HG02798 (cell line): ENCODE data around the gene PPP1R14C.
"Not testable (repeated sequence)": the region's sequence is repeated elsewhere in the genome, so short reads cannot be mapped to it uniquely, and the experiment has no call there.

Experiments
- ATAC-seq: cut with Tn5 transposase; IDR thresholded peaks from one replicate; pipeline ENCODE4 v1.9.1; 2021; ENCODE audit warnings: mild to moderate bottlenecking; ENCODE audit not compliant: unreplicated experiment, poor library complexity

PPP1R14C gene

DNA sequence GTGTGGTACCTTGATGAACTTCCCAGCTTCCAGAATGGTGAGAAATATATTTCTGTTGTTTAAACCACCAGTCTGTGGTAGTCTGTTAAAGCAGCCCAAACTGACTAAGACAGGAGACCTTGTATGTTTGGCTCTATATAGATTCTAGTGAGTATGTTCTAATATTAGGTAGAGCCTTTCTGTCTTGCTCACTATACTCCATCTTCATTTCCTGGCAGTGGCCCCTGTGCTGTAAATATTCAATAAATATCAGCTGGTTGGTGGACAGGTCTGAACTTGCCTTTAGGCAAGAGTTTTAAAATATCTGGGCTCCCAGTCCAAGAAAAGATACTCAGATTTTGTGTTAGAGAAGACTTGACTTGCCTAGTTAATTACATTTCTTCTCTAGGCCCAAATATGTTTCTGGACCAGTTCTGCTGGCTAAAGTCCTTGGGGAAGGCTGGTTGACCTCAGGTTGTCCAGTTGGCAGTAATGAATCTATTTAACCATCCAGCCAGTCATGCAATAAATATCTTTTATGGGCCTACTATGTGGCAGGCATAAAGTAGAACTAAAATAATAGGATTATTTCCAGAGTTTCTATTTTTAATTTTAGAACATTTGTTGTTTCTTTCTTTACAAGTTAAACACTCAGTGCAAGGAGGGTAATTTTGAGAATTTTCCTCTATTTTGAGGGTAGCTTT, 22.3 kb downstream of the PPP1R14C start:
- ATAC-seq, result no peak

GRCh38 chr6:150167479-150167873, 24.6 kb downstream of the PPP1R14C start:
- no peak for ATAC-seq

DNA sequence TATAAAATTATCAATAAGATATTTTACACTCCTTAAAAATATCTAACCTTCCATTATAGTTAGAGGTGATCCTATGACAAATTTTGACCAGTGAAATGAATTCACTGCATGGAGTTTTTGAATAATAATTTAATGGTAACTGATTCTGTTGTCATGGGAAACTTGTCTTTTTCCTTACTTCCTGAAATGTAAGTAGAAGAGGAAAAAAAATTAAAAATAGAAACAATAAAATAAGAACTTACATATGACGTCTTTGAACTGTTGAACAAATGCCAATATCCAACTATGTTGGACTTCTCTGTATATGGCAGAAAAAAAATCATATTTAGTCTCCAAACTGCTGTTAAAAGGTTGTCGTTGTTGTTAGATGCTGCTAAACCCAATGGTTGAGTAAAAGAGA, 26.3 kb downstream of the PPP1R14C start:
- no peak for ATAC-seq

GRCh38 chr6:150169609-150170008, 26.8 kb downstream of the PPP1R14C start:
- no peak for ATAC-seq

DNA sequence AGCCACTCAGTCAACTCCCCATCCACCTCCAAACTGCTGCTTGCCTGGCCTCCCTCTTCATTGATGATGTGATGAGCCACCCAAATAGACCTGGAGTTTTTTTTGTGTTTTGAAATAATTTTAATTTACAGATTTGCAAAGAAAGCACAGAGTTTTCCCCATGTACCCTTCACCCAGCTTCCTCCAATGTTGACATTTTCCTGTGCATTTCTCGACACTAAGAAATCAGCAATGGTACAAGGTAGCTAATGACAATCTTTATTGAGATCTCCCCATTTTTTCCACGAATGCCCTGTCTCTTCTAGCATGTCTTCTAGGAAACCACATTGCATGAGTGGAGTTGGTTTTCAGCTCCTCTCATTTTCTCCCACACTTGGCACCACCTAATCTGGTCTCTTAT, 30.1 kb downstream of the PPP1R14C start:
- no peak for ATAC-seq

DNA sequence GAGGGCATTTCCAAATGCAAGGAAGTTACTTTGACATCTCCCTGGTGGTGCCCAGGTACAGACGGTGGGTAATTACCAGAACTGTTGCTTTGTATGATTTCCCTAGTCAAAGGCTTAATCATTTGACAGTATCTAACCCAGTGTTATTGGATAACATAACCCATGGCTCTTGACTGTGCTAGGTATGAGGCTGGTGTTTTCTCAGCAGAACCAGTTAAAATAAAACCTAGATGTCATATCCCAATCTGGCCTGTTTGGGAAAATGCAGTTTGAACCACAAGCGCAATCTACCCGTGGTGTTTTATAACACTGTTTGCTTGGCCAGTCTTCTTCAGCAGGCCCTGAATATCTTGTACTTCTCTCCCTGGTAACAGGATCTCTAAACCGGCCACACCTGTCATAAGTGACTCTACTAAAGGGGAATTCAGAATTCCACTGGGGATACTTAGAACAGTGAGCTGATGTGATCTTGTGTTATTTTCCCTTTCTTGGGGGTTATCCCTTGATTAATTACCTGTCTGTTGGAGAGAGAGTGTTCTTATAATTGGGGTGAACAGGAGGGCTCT, 32.8 kb downstream of the PPP1R14C start:
- no peak for ATAC-seq

GRCh38 chr6:150176152-150176551, 33.3 kb downstream of the PPP1R14C start:
- ATAC-seq, result no peak

GRCh38 chr6:150176659-150177058, 33.8 kb downstream of the PPP1R14C start:
- ATAC-seq, result no peak

DNA sequence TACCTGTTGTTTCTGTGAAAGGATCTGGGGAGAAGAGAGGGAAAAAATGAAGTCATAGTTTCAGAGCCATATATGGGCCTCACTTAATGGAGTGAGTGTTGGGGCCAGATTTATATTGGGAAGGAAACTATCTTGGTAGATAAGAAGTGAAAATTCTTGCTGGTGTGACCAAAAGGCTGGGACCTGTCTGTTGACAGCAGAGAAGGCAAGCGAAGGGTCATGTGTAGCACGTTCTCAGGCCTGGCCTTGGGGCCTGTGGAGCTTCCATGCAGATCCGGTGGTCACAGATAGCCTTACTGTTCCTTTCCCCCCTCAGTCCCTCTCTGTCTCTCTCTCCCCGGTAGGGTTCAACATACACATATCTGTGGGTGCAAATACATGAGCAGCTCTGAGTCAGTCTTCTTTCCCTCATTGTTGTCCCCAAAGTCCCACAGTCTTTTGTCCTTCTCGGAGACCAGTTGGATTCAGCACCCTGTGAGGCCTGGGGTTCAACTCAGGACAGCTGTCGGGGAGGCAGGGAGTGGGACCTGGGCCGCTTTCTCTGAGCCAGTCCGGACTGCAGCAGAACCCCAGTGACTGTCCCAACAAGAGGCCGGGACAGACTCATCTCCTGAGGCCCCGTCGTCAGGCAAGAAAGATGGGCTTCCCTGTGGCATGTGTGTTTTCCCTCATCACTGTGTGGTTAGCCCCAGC, 34.6 kb downstream of the PPP1R14C start:
- ATAC-seq, result no peak

- no peak for ATAC-seq
Measured at GRCh38 chr6:150177952-150178520, 35.2 kb downstream of the PPP1R14C start.

GRCh38 chr6:150179030-150179429, 36.2 kb downstream of the PPP1R14C start:
- ATAC-seq, result no peak

DNA sequence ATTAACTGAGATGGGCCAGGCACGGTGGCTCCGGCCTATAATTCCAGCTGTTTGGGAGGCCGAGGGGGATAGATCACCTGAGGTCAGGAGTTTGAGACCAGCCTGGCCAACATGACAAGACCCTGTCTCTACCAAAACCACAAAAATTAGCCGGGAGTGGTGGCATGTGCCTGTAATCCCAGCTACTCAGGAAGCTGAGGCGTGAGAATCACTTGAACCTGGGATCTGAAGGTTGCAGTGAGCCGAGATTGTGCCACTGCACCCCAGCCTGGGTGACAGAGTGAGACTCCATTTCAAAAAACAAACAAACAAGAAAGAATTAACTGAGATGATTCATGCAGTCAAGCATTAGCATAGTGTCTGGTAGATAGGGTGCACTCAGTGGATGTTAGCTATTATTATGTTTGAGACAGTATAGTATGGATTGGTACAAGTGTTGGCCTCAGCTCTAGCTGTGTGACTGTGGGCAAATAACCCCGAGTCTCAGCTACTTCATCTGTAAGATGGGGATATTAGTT, 37.1 kb downstream of the PPP1R14C start:
- ATAC-seq, result not testable (repeated sequence)

GRCh38 chr6:150180517-150180916, 37.7 kb downstream of the PPP1R14C start:
- ATAC-seq, result no peak

DNA sequence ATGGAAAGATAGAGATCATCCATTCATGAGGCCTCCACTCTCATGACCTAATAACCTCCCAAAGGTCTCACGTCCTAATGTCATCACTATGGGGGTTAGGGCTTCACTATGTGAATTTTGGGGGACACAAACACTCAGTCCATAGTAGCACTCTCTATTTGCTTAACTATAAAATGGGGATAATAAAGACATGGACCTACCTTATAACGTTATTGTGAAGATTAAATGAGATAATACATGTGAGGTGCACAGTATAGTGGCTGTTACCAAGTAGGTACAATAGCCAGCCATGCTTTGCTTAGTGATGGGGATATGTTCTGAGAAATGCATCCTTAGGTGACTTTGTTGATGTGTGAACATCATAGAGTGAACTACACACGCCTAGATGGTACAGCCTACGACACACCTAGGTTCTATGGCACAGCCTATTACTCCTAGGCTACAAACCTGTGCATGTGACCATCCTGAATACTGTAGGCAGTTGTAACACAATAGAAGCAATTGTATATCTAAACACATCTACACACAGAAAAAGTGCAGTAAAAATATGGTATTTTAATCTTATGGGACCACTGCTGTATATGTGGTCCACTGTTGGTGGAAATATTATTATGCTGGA, 39.7 kb downstream of the PPP1R14C start:
- ATAC-seq, result no peak

DNA sequence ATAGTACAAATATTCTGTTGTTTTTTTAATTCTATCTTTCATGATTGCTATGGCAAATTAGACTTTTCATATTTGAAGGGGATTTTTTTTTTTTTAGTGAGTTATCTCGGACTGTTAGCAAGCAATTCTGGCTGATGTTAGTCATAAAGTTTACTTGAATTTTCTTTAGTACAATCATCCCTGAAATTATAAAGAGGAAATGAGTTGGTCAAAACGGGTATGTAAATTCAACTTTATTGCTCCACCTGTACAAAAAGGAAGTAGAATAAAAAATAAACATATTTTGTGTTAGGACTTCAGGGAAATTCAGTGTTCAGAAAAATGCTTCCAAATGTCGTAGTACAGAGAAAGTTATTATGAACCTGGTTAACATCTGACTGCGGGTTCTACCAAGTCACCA, 40.3 kb downstream of the PPP1R14C start:
- ATAC-seq, result no peak

DNA sequence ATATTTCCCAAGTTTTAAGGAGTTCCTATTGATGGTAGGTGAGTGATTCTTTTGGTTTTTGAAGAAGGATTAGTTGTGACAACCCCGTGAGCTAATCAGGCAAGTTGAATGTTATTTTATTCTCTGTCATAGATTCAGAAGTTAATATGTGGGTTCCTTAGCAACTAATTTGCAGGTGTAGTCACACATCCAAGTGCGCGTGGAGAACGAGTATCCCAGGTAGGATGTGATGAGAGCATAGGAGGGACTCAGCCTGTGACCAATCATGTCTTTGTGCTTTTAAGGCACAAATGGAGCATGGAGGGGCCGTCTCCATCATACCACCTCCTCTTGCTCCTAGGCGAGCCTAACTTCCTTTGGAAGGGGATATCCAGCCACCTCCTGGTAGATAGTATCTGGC, 41.1 kb downstream of the PPP1R14C start:
- no peak for ATAC-seq

GRCh38 chr6:150184850-150185731, 42.2 kb downstream of the PPP1R14C start:
- no peak for ATAC-seq

GRCh38 chr6:150185732-150186117, 42.9 kb downstream of the PPP1R14C start:
- ATAC-seq, result no peak

GRCh38 chr6:150186129-150186898, 43.5 kb downstream of the PPP1R14C start:
- ATAC-seq, result no peak
